ENCODE data around the gene GPR33. TPM values are rescaled to one million over a fixed set of nuclear protein-coding genes. Genes with fewer than 3 reads are reported as not detected.
"Not testable (repeated sequence)": the region's sequence is repeated elsewhere in the genome, so short reads cannot be mapped to it uniquely, and the experiment has no call there.

Gene GPR33
- total RNA-seq, 8 experiments from 2014 or later: 0.62 TPM; not detected in 7

DNA sequence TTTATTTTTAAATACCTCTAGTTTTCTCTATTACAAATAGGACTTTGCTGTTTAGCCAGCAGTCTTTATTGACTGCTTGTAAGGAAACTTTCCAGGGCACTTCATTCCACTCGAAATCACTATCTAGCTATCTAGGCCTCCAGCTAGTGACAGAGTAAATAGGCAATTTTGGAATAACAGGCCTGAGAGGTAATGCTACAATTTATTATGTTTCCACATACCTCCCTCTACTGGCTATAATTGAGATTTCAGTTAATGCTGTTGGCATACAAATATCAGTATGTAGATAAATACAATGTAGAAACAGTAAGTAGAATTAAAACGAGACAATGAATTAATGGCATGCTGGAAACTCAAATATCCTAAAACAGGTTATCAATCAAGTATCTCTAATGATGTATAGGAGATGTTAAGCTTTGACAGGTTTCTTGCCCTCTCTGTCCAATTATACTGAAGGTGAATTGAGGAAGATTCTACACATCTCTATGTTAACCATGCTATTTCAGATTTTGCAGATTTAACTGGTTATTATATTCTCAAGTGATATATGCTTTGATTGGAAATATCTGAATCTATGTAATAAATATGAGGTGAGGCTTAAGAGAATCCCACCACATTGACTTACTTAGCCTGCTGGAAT, 37.7 kb downstream of the GPR33 start:
- Histone ChIP-seq H3K4me1 (replicated peaks in 1 of 2) (no peaks in the 10 kb centered on the region), H3K4me3 (no peak overlapping the region), H3K27ac (no peak overlapping the region)
- 0 to 100% (median 26%) methylated on average over 2 of the region's 2 CpGs; no CpG with 5 or more reads in 4 of the 10 experiments for WGBS, 10 experiments
- in situ Hi-C loops (cut with MboI; ENCODE audit: low pct_unique_long_range_greater_than_20kb in 2 of 9, low sequenced_read_pairs in 9 of 9, unreplicated experiment in 9 of 9): no loop called here
- ATAC-seq (replicated peaks in 6 of 8): peak in 4 of 8 experiments; percentile 41 to 83 (median 68)

DNA sequence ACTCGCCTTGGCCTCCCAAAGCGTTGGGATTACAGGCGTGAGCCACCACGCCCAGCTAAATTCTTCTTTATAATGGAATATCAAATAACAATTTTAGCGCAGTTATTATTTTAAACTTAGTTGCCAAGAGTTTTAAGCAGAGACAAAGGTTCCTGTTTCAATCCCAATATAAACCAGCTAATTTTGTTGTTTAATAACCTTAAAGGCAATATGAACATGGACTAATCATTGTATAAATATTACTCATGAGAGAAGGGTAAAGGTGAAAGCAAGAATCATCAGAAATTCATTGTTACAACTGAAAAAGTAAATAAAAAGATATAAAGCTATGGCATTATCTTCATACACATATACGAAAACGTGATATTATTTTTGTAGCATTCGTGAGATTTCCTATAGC, 38.7 kb downstream of the GPR33 start:
- 50 to 100% (median 83%) methylated on average over 2 to 6 of the region's 8 CpGs; no CpG with 5 or more reads in 1 of the 10 experiments for WGBS, 10 experiments
- Histone ChIP-seq H3K27ac (no peak overlapping the region), H3K4me1 (replicated peaks in 1 of 2) (no peaks in the 10 kb centered on the region), H3K4me3 (no peak overlapping the region)
- in situ Hi-C loops (cut with MboI; ENCODE audit: low pct_unique_long_range_greater_than_20kb in 2 of 9, low sequenced_read_pairs in 9 of 9, unreplicated experiment in 9 of 9): no loop called here
- ATAC-seq (replicated peaks in 6 of 8): no peak

DNA sequence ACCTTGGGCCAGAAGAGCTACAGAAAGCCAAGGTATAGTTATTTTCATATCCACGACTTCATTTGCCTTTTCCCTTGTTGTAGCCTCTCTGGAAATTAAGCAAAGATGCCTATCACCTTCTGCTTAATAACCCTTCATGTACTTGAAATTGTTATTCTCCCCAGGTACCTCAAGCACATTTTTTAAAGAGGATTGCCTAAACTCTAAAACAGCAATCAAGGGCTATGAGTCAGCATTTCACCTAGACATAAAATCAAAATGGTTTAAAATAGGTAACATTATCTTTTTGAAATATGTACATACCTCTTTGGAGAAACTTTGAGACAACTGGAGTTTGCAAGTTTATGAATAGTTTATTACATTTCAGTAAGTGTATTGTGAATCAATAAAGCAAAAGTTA, 42.1 kb downstream of the GPR33 start:
- 63 to 100% (median 100%) methylated on average over 1 of the region's 1 CpG; no CpG with 5 or more reads in 1 of the 10 experiments for WGBS, 10 experiments
- Histone ChIP-seq H3K4me1 (replicated peaks in 1 of 2) (no peaks in the 10 kb centered on the region), H3K4me3 (no peak overlapping the region), H3K27ac (no peak overlapping the region)
- no peak for ATAC-seq (replicated peaks in 6 of 8)
- in situ Hi-C loops (cut with MboI; ENCODE audit: low pct_unique_long_range_greater_than_20kb in 2 of 9, low sequenced_read_pairs in 9 of 9, unreplicated experiment in 9 of 9): no loop called here

DNA sequence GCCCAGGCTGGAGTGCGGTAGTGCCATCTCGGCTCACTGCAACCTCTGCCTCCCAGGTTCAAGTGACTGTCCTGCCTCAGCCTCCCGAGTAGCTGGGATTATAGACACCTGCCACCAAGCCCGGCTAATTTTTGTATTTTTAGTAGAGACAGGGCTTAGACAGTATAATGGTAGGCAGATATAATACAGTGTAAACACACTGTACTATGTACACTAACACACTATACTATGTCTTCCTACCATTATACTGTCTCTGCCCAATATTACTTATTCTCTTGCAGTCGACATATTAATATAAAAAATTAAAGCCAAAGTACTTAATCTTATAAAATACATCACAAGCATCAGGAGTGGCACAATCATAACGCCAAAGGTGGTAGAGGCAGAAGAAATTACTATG, 45.6 kb downstream of the GPR33 start:
- Histone ChIP-seq H3K4me1 (replicated peaks in 1 of 2) (no peaks in the 10 kb centered on the region), H3K27ac (no peak overlapping the region), H3K4me3 (no peak overlapping the region)
- WGBS, 10 experiments: 67 to 100% (median 94%) methylated on average over 2 to 6 of the region's 6 CpGs
- in situ Hi-C loops (cut with MboI; ENCODE audit: low pct_unique_long_range_greater_than_20kb in 2 of 9, low sequenced_read_pairs in 9 of 9, unreplicated experiment in 9 of 9): no loop called here
- no peak for ATAC-seq (replicated peaks in 6 of 8)

DNA sequence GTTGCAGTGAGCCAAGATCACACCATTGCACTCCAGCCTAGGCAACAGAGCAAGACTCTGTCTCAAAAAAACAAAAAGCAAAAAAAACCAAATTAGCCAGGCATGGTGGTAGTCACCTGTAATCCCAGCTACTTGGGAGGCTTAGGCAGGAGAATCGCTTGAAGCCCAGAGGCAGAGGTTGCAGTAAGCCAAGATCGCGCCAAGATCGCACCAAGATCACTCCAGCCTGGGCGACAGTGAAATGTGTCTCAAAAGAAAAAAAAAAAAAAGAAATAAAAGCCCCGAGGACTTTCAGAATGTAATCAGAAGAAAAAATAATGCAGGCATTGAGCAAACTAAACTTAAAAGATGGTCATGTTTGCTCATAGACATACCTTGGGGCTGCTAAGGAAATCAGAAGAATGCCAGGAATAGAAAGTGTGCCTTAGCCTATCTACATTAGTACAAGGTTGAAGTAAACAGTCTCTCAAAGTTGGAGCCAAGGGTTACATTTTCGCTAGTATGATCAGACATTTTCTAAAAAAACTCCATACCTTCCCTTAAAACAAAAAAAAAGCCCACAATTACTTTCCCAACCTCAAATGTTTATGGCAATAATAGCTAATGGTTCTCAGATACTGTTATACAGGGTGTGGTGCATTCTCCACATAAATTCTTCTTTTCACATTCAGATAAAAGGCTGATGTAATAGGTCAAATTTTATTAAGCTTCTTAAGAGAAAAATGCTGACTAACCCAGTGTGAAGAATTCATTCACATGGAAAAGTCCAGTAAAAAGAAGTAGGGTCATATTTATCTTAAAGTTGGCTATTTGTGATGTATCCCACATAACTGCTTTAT, 46.3 kb downstream of the GPR33 start:
- 34 to 100% (median 84%) methylated on average over 1 to 7 of the region's 7 CpGs for WGBS, 10 experiments
- peak in 6 of 8 experiments; percentile 24 to 97 (median 76) for ATAC-seq (replicated peaks in 6 of 8)
- H3K27ac ChIP-seq: no peak overlapping the region
- in situ Hi-C loops (cut with MboI; ENCODE audit: low pct_unique_long_range_greater_than_20kb in 2 of 9, low sequenced_read_pairs in 9 of 9, unreplicated experiment in 9 of 9): no loop called here
- H3K4me3 ChIP-seq: no peak overlapping the region
- no peaks in the 10 kb centered on the region for H3K4me1 ChIP-seq (replicated peaks in 1 of 2)

DNA sequence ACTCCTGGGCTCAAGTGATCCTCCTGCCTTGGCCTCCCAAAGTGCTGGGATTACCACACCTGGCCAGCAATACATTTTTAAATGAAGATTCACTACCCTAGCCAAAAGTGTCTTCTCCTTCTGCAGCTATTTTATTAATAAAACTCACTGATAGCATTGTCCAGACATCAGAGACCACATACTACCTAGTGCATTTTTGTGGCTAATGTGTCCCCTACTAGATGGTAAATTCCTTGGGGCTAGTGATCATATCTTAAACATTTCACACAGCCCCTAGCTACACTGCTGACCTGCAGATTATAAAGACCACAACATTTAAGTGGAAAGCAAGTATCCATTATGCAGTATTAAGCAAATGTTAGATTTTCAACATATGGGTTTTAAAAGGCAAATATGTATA, 47.6 kb downstream of the GPR33 start:
- ATAC-seq (replicated peaks in 6 of 8): no peak
- no peak overlapping the region for H3K4me3 ChIP-seq
- no peak overlapping the region for H3K27ac ChIP-seq
- in situ Hi-C loops (cut with MboI; ENCODE audit: low pct_unique_long_range_greater_than_20kb in 2 of 9, low sequenced_read_pairs in 9 of 9, unreplicated experiment in 9 of 9): no loop called here
- no peaks in the 10 kb centered on the region for H3K4me1 ChIP-seq (replicated peaks in 1 of 2)

DNA sequence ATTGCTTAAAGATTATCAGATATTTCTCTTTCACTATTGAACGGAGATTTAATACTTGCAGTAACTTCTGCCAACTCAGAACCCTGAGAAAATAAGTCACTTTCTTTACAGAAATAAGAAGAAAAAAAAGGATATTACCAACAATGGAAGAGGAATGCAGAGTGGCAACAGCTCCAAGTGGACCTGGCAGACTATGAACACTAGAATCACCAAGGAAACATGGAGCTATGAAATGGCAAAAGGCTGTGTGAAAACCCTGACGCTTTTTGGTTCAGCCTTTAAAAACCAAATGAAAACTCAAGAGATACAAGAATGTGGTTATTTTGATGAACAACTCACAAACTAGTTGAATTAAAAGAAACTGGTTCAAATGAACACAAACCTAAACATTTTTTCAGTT, 48.3 kb downstream of the GPR33 start:
- H3K4me3 ChIP-seq: no peak overlapping the region
- in situ Hi-C loops (cut with MboI; ENCODE audit: low pct_unique_long_range_greater_than_20kb in 2 of 9, low sequenced_read_pairs in 9 of 9, unreplicated experiment in 9 of 9): no loop called here
- WGBS, 10 experiments: 28 to 100% (median 63%) methylated on average over 1 to 2 of the region's 2 CpGs; no CpG with 5 or more reads in 1 of the 10 experiments
- no peak overlapping the region for H3K27ac ChIP-seq
- H3K4me1 ChIP-seq (replicated peaks in 1 of 2): no peaks in the 10 kb centered on the region
- ATAC-seq (replicated peaks in 6 of 8): peak in 3 of 8 experiments; percentile 42 to 86 (median 57)

DNA sequence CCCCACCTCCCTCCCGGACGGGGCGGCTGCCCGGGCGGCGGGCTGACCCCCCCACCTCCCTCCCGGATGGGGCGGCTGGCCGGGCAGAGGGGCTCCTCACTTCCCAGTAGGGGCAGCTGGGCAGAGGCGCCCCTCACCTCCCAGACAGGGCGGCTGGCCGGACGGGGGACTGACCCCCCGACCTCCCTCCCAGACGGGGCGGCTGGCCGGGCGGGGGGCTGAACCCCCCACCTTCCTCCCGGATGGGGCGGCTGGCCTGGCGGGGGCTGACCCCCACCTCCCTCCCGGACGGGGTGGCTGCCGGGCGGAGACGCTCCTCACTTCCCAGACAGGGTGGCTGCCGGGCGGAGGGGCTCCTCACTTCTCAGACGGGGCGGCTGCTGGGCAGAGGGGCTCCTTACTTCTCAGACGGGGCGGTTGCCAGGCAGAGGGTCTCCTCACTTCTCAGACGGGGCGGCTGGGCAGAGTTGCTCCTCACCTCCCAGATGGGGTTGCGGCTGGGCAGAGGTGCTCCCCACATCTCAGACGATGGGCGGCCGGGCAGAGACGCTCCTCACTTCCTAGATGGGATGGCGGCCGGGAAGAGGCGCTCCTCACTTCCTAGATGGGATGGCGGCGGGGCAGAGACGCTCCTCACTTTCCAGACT, 50.7 kb downstream of the GPR33 start:
- H3K27ac ChIP-seq; H3K4me3 ChIP-seq; in situ Hi-C loops (cut with MboI; ENCODE audit: low pct_unique_long_range_greater_than_20kb in 2 of 9, low sequenced_read_pairs in 9 of 9, unreplicated experiment in 9 of 9); H3K4me1 ChIP-seq (replicated peaks in 1 of 2); ATAC-seq (replicated peaks in 6 of 8): not testable (repeated sequence)
- WGBS, 10 experiments: no CpG with 5 or more reads among the region's 45 CpGs

DNA sequence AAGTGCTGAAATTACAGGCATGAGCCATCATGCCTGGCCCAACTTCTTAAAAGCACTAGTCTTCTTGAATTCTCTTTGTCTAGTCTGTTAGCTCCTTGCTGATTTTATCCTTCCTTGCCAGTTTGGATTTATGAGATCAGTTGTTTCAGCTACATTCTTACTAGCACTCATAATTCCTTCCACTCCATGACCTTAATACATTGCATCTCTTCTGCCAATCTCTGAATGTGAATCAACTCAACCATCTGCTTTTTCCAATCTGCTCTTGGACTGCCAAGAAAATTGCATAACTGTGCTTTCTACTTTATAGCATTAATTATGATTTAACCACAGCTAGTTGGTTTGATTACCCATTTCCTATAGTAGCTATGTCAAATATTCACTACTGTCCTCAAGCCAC, 52.6 kb downstream of the GPR33 start:
- no peak overlapping the region for H3K4me3 ChIP-seq
- H3K4me1 ChIP-seq (replicated peaks in 1 of 2): no peaks in the 10 kb centered on the region
- no peak overlapping the region for H3K27ac ChIP-seq
- in situ Hi-C loops (cut with MboI; ENCODE audit: low pct_unique_long_range_greater_than_20kb in 2 of 9, low sequenced_read_pairs in 9 of 9, unreplicated experiment in 9 of 9): no loop called here
- no peak for ATAC-seq (replicated peaks in 6 of 8)

Other genes with a start within 250 kb of the GPR33 start
- gene HEATR5A, start 67.5 kb downstream of the GPR33 start, total RNA-seq: 10 to 100 TPM in 7 of 8 experiments, 1 to 10 TPM in 1; 9.2 to 54.6 (median 22.9) TPM
- 10 to 100 TPM; 16.1 to 29.3 (median 23.3) TPM for gene DTD2, start 30.5 kb downstream of the GPR33 start, total RNA-seq
- gene NUBPL, start 73.4 kb upstream of the GPR33 start, total RNA-seq: 10 to 100 TPM in 7 of 8 experiments, 1 to 10 TPM in 1; 8.8 to 18.2 (median 10.7) TPM